IPS DF 4.7 (cell line): ENCODE data around the gene PPP2R3B.
"Not testable (repeated sequence)": the region's sequence is repeated elsewhere in the genome, so short reads cannot be mapped to it uniquely, and the experiment has no call there.

Experiments used
- DNase-seq: peaks from one replicate; pipeline ENCODE4 v3.0.0-alpha.2; 2013; ENCODE audit warnings: low spot score; ENCODE audit errors: extremely low read depth

The PPP2R3B gene

DNA sequence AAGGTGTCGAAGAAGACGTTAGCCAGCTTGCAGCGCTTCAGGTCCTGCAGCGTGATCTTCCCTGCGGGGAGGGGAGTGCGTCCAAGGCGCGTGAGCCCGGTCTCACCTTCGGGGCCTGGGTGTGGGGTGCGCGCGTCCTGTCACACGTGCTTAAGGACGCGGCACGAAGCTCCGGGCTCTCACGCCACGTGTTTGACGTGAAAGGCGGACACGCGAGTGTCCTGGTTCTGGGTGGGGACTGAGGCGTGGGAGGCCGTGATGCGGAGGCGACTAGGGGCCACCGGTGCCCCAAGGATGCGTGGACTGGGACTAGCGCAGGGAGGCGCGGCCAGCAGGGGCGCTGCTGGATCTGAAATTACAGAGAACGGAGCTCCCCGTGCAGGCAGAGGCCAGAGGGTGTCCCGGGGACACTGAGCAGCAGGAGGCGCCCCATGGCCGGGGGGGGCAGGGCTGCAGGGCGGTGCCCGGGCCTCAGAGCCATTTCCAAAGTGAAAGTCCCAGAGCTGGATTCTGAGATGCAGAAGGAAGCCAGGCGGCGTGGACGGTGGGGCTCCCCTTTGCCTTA lies 47.8 kb downstream of the PPP2R3B start:
- no peak for DNase-seq

- DNase-seq, result no peak
These were observed 48.3 kb downstream of the PPP2R3B start for GRCh38 chrX:338281-338835.

GRCh38 chrX:337331-337831 lies 49.3 kb downstream of the PPP2R3B start:
- DNase-seq, result no peak

DNA sequence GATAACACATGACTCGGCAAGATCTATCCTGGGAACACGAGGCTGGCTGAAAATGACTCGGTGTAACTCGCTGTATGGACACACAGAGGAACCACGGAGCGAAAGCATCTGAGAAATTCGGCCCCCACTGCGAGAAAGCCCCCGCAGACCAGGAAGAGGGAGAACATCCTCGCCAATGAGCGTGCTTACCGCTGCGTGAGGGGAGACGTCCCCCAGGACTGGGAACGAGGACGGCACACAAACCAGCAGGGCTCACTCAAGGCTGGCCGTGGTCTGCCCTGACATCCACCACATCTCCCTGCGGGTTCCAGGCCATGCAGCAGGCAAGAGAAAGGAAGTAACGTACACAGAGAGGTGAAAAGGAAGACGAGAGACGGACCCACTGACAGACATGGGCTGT lies 50.5 kb downstream of the PPP2R3B start:
- no peak for DNase-seq

DNA sequence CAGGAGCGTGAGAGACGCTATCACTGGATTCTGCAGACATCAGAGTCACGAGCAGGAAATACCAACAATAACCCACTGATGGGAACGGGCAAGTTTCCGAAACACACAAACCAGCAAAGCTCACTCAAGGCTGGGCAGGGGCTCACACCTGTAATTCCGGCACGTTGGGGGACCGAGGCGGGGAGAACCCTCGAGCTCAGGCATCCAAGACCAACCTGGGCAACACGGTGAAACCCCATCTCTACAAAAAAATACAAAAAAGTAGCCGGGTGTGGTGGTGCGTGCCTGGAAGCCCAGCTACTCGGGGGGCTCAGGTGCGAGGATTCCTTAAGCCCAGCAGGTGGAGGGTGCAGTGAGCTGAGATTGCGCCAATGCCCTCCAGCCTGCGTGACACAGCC lies 51.0 kb downstream of the PPP2R3B start:
- no peak for DNase-seq

GRCh38 chrX:334971-335757 lies 51.5 kb downstream of the PPP2R3B start:
- no peak for DNase-seq

DNA sequence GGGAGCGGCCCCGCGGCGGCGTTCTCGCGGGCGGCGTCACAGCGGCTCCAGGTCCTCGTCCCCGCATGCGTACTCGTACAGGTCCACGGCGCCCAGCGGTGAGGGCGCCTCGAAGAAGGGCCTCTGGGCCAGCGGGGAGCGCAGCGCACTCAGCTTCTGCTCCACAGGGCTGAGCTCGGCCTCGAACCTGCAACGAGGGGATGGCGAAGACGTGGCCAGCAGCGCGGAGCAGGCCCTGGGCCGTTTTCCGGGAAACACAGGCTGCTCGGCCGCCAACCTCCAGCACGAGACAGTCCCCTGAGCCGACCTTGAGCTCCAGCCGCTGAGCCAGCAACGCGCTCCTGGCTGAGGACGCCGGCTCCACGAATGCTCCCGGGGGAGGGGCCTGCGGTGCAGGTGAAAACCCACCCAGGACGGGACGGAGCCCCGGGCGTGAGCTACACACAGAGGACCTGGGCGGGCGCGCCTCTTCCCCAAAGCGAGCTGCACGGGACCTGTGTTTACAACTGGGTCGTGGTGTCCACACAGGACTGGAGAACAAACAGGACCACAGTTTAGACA lies 52.3 kb downstream of the PPP2R3B start:
- no peak for DNase-seq

GRCh38 chrX:333611-334311 lies 52.9 kb downstream of the PPP2R3B start:
- no peak for DNase-seq

GRCh38 chrX:332916-333610 lies 53.6 kb downstream of the PPP2R3B start:
- DNase-seq, result no peak

DNA sequence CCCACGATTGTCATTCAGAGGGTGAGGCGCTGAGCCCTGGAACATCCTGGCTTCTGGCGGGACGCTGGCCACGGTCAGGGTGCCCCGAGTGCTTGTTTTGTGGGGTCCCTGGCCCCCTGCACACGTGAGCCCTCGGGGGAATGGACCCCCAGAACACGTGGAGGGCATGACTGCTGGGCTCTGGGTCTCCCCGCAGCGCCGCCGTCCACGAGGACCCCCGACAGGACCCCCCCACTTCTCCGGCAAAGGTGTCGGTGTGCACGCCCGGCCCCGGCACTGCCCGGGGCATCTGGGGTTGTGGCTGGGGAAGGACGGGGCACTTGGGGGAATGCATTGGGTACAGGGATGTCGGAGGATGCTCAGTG lies 54.2 kb downstream of the PPP2R3B start:
- DNase-seq, result no peak

DNA sequence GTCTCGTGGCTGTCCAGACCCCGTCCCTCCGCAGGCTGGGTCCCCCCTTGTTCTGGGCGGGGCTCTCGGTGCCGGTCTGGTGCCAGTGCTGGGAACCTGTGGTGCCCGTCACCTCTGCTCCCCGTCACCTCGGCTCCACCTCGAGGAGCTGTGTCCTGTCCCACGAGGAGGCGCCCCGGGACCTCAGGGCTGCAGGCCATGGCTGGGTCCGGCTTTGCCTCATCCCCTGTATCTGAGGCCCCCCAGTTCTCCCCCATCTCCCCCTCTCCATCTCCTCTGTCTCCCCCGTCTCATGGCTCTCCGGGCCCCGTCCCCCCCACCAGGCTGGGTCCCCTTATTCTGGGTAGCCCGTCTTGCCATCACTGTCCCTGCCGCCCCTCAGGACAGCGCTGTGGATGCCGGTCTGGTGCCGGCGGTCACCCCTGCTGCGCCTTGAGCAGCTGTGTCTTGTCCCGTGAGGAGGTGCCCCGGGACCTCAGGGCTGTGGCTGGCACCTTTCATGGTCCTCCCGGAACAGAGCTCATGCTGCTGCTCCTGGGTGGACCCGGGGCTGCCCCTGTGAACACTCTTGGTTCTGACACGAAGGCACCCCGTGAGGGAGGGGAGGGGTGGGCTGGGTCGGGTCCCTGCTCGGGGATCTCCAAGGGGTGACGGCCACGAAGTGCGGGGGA lies 54.7 kb downstream of the PPP2R3B start:
- no peak for DNase-seq

GRCh38 chrX:331151-331824 lies 55.4 kb downstream of the PPP2R3B start:
- DNase-seq, result no peak

DNA sequence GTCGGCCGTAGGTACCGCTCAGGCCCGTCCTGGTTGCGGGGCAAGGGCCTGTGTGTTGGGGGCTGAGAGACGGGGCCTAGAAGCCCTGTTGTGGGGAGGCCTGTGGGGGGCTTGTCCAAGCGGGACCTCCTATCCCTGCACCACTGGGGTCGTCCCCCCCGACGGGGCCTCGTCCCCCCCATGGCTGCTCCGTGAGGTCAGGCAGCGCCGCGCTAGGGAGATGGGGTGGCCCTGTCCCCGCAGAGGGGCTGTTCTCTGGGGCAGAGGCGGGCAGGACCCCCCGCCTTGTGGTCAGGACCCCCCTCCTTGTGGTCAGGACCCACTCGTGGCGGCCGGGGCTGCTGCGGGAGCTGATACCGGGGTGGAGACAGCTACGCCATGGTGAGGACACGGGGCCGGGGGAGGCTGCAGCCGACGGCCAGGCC lies 56.0 kb downstream of the PPP2R3B start:
- no peak for DNase-seq

GRCh38 chrX:330141-330725 lies 56.5 kb downstream of the PPP2R3B start:
- DNase-seq, result not testable (repeated sequence)

DNA sequence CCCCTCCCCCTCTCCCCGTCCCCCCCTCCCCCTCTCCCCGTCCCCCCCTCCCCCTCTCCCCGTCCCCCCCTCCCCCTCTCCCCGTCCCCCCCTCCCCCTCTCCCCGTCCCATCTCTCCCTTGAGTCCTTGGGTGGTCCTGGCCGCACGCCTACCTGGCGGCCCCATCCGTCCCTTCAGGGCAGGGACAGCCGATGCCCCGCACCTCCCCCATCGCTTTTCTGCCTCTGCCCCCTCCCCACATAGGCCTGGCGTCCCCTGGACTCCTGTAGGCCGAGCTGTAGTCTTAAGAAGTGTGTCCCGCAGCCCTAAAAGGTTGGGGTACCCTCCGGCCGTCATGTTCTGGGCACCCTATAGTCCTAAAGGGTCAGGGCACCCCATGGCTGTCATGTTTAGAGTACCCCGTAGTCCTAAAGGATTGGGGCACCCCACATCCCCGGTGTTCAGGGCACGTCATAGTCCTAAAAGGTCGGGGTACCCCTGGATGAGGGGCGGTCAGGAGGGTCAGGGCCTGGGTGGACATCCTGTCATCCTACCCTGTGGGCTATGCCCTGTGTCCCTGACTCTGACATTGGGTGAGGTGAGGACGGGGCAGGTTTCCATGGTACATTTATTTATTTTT lies 57.3 kb downstream of the PPP2R3B start:
- no peak for DNase-seq

- no peak for DNase-seq
These were observed 59.0 kb downstream of the PPP2R3B start for GRCh38 chrX:327660-328126.

DNA sequence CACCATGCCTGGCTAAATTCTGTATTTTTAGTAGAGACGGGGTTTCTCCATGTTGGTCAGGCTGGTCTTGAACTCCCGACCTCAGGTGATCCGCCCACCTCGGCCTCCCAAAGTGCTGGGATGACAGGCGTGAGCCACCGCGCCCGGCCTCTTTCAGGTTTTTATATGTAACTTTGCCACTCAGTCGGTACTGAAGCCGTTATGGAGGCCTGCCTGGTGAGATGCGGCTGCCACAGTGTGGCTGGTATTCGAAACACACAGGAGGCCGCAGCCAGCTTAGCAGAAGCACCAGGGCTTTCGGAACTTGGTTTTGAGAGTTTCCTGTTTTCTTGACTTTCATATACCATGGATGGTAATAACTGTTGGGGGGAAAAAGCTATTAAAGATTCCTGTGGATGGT lies 62.0 kb downstream of the PPP2R3B start:
- DNase-seq, result not testable (repeated sequence)

DNA sequence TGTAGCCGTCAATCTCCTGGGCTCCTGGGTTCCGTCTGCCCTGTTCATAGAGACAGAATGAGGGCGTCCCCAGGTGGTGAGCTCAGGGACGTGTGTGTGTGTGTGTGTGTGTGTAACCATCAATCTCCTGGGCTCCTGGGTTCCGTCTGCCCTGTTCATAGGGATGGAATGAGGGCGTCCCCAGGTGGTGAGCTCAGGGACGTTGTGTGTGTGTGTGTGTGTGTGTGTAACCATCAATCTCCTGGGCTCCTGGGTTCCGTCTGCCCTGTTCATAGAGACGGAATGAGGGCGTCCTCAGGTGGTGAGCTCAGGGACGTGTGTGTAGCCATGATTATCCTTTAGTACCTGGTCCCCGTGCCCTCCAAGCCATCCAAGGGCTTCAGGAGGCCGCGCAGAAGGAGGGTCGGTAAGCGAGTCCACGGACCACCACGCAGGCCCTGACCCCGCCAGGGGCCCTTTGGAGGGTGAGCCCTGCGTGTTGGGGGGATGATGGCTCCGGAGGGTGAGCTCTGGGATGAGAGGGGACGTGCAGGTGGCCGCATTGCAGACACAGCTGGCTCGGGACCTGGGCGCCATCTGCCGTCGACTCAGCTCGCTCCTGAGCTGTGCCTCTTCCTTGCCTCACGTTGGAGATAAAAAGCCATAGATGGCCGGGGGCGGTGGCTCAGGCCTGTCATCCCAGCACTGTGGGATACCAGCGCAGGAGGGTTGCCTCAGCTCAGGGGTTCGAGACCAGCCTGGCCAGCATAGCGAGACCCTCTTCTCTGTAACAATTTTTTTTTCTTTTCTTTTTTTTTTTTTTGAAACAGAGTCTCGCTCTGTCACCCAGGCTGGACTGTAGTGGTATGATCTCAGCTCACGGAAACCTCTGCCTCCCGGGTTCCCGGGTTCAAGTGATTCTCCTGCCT lies 62.7 kb downstream of the PPP2R3B start:
- peak; percentile 38 for DNase-seq
